Activated CD8-positive, alpha-beta memory T cell treated with anti-CD3 and anti-CD28 coated beads, Interleukin-2, amount 50 U/mL, for 4 hours (primary cell): ENCODE measurements around the gene KRT74.

Experiments
- DNase-seq: peaks from one replicate; pipeline ENCODE4 v3.0.0-alpha.2; 2020

Gene KRT74

GRCh38 chr12:52573743-52574142 is at the start of gene KRT74:
Gene KRT74, minus strand, starts transcription at chr12:52573843. Its CDS starts 66 bp downstream, at chr12:52573777.
- DNase-seq = no peak

DNA sequence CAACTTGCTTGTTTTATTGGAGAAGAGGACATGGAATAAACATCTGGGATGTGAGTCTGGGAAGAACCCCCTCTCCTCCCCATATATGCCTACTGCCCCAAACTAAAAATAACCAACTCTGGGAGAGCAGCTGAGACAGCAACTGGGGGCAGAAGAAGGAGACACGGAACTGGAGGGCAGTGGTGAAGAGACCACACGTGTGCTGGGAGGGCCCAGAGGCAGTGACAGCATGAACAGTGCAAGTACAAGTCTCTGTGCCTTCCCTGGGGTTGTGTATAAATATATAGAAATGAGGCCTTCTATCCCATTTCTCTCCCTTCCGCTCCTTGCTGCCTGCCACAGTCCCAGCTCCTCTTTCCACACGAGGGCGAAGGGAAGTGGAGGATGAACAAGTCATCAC is 48.7 kb upstream of the KRT74 start:
- no peak for DNase-seq

DNA sequence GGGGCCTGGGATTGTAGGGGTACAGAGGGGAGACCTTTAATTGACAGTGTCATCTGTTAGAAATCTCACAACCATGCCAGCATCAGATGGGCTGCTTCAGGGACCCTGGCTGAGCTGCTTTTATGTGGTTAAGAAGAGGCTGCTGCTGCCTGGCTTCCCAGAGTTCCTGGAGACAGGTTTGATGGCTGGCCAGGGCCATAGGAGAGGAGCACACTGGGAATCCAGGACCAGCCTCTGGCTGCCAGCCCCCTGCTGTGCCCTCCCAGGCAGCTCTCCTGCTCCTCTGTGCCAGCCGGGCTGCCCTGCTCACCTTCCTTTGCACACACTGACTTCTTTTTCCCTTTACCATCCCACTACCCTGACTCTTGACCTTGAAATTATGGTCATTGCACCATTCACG is 45.2 kb upstream of the KRT74 start:
- DNase-seq = no peak

DNA sequence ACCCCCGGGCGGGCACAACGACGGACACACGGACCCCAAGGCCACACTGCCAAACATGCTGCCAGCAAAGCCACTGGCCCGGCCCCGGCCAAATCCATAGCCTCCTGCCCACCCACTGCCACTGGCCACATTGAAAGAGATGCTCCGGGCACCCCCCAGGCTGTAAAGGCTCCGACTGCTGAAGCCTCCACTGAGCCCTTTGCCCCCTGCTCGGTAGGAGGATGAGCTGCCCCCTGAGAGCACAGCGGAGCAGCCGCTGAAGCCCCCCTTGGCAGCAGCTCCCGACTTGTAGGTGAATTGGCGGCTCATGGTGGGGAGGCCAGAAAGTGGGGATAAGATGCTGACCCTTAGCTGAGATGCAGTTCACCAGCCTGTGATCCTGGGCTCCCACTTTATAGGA is 44.6 kb upstream of the KRT74 start, which contains the start of gene KRT73:
Gene KRT73 (minus strand): TSS at position 344 of the 400 bp plus-strand sequence. CDS start 35 bp downstream, at position 309.
- DNase-seq = no peak

DNA sequence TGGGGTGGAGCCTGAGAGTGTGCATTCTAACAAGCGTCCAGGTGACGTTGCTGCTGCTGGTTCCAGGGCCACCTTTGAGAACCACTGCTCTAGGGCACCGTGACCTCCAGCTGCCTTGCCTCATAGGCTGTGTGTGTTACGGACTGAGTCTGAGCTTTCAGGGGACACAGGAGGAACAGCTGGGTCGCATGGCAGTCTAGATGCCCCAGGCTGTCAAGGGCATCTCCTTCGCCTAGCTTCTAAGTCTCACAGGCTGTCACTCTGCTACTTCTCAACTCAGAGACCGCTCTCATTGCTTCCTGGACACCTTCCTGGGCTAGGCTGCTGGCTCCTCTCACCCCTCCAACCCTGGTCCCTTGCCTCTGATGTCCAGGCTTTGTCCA is 43.8 kb upstream of the KRT74 start:
- no peak for DNase-seq

GRCh38 chr12:52616680-52617402 is 43.2 kb upstream of the KRT74 start:
- DNase-seq = no peak

DNA sequence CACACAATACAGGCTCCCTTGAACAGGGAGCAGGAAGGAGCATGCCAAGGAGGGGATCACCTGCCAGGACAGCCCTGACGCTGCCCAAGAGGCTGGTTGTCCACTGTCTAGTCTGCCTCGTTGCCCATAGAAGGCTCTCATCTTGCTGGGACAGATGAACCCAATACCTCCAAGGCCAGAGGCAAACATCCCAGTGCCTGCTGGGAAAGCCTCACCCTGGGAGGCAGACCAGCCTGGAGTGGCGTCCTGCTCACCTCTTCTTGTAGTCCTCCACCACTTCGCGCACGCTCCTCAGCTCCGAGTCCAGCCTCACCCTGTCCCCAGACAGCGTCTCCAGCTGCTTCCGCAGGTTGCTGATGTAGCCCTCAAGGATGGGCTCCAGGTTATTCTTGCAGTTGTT is 42.3 kb upstream of the KRT74 start:
- DNase-seq = no peak

DNA sequence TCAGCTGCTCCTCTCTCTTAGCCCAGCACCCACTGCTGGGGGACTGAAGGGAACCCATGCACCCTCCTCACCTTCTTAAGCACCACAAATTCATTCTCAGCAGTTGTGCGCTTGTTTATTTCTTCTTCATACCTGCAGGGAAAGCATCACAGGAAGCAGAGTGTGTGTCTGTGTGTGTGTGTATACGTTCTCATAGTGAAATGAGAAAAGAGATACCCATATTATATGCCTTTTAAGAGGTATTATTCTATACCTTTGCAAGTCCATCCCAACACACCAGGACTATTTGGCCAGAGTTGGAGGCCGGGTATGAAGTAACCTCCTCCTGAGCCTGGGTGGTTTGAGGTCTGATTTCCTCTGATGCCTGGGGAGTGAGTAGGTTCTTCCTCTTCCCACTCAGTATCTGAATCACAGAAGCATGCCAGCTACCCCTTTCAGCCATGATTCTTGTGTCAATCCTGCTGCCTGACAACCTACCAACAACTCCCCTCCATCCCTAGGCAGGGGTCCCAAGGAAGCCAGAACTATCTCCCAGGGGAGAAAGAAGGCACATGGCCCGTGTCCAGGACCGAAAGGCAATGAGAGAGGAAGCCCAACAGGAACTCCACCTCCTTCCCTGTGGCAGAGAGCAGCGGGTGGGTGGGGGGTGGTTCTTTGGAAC is 41.7 kb upstream of the KRT74 start:
- DNase-seq = no peak

DNA sequence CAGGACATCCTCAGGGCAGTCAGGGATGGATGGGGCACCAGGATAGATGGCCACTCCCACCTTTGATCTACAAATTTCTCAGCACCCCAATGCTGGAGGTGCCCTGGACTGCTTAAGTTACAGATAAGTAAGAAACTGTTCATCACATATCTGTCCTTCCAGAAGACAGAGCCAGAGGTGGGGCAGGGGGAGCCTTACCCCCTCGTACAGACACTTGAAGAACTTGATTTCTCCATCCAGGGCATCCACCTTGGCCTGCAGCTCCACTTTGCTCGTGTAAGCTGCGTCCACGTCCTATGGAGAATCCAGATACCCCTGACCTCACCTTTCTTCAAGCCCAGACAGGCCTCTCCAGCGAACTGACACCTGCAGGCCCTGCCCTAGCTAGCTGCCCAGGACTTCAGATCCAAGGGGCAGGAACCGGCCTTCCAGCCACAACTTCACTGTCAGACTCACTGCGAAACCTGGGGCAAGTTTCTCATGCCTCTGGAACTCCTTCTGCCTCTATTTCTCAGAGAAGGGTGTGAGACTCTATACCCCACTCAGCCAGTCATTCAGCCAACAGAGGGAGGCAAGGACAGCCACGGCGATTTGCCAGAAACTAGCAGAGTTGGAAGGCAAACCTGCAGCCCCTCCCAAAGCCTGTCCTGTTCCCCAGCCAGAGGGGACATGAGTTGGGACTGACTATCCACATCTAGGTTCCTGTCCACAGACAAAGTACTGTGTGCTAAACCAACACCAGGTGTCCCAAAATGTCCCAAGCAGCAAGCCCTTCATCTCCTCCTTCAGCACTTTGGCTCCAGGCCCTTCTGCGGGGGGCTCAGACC is 41.0 kb upstream of the KRT74 start:
- DNase-seq = no peak

DNA sequence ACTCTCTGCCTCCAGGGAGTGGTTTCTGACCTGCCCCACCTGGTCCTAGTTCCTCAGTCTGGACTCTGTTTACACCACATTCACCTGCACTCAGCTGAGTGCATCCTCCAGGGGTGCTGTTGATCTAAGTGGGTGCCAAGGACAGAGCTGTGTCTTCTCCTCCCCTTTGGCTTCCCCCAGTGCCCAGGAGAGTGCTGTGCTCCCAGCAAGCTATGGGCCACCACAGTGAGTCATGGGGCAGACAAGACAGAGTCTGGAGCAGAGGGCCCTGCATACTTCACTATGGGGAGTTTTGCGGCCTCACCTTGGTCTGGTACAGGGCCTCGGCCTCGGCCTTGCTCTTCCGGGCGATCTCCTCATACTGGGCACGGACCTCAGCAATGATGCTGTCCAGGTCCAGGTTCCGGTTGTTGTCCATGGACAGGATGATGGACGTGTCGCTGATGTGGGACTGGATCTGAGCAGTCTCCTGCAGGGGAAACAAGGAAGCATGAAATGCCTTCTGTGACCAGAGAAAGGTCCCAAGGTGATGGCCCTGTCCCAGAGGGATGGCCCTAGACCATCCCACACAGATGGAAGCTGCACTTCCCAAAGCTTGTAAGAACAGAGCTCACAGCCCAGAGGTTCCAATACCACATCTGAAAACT is 39.9 kb upstream of the KRT74 start:
- no peak for DNase-seq

GRCh38 chr12:52612431-52613383 is 39.1 kb upstream of the KRT74 start:
- DNase-seq = no peak

- DNase-seq = no peak
Measured at GRCh38 chr12:52611080-52611468, 37.4 kb upstream of the KRT74 start.

- DNase-seq = no peak
Measured at GRCh38 chr12:52608826-52609630, 35.4 kb upstream of the KRT74 start.

DNA sequence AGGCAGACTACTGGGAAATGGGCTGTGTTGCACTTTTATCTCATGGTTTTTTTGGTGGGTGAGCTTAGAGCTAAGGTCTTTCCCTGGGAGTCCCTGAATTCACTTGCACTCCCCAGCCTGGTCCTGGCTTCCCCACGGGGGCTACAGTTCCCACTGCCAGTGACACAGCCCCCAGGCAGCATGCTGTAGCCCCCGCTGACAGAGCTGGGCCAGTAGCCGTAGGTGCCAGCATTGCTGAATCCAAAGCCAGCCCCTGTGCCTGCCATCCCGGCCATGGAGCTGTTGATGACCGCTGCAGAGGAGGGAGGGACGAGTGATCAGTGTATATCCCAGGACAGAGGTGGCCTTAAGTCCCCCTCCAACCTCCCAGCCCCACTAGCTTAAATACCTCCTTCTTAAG is 34.5 kb upstream of the KRT74 start:
- DNase-seq = no peak

GRCh38 chr12:52607314-52607713 is 33.7 kb upstream of the KRT74 start:
- no peak for DNase-seq

GRCh38 chr12:52606581-52607218 is 33.1 kb upstream of the KRT74 start:
- no peak for DNase-seq

GRCh38 chr12:52606096-52606495 is 32.5 kb upstream of the KRT74 start:
- no peak for DNase-seq

DNA sequence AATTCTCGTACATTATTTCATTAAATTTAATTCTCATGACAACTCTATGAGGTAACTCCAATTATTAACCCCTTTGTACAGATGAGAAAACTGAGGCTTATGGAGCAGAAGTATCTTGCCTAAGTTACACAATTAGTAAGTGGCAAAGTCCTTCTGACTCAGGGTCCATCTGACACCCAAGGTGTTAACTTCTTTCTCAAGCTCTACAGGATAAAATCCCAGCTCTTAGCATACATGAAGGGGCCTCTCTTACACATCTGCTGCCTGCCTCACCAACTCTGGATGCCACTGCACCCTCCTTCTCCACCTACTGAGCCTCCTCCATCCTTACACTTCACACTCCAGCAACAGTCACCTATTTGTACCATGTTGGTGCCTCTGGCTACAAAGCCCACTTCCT is 31.9 kb upstream of the KRT74 start:
- no peak for DNase-seq

GRCh38 chr12:52604859-52605258 is 31.2 kb upstream of the KRT74 start:
- DNase-seq = no peak

GRCh38 chr12:52603314-52603713 is 29.7 kb upstream of the KRT74 start:
- peak; percentile 41 for DNase-seq

GRCh38 chr12:52602552-52602951 is 28.9 kb upstream of the KRT74 start:
- DNase-seq = no peak
